Epidermal melanocyte (primary cell): ENCODE data around the gene TASP1.
"Not testable (repeated sequence)": the region's sequence is repeated elsewhere in the genome, so short reads cannot be mapped to it uniquely, and the experiment has no call there.

ENCODE experiments used
- DNase-seq: peaks from one replicate; pipeline ENCODE4 v3.0.0; 2011; ENCODE audit warnings: low spot score; ENCODE audit not compliant: insufficient read length

TASP1 gene

GRCh38 chr20:13401596-13401995 lies 237.1 kb downstream of the TASP1 start:
- DNase-seq: no peak

- no peak for DNase-seq
These were observed 238.3 kb downstream of the TASP1 start for GRCh38 chr20:13400453-13400852.

GRCh38 chr20:13397300-13397724 lies 241.4 kb downstream of the TASP1 start:
- DNase-seq: no peak

GRCh38 chr20:13396826-13397225 lies 241.9 kb downstream of the TASP1 start:
- no peak for DNase-seq

- no peak for DNase-seq
These were observed 242.7 kb downstream of the TASP1 start for GRCh38 chr20:13396022-13396421.

- DNase-seq: no peak
These were observed 243.5 kb downstream of the TASP1 start for GRCh38 chr20:13395232-13395631.

- no peak for DNase-seq
These were observed 246.3 kb downstream of the TASP1 start for GRCh38 chr20:13392391-13392790.

- no peak for DNase-seq
These were observed 249.6 kb downstream of the TASP1 start for GRCh38 chr20:13389115-13389514.

GRCh38 chr20:13384132-13384531 lies 254.6 kb downstream of the TASP1 start:
- no peak for DNase-seq

GRCh38 chr20:13382786-13383185 lies 255.9 kb downstream of the TASP1 start:
- DNase-seq: no peak

- not testable (repeated sequence) for DNase-seq
These were observed 258.1 kb downstream of the TASP1 start for GRCh38 chr20:13380497-13381229.

- no peak for DNase-seq
These were observed 265.3 kb downstream of the TASP1 start for GRCh38 chr20:13373400-13373799.

GRCh38 chr20:13364278-13365170 lies 274.2 kb downstream of the TASP1 start:
- DNase-seq: no peak

- no peak for DNase-seq
These were observed 275.3 kb downstream of the TASP1 start for GRCh38 chr20:13363473-13363872.

- not testable (repeated sequence) for DNase-seq
These were observed 276.6 kb downstream of the TASP1 start for GRCh38 chr20:13362165-13362564.

GRCh38 chr20:13358936-13359335 lies 279.8 kb downstream of the TASP1 start:
- not testable (repeated sequence) for DNase-seq

GRCh38 chr20:13357782-13358181 lies 280.9 kb downstream of the TASP1 start:
- DNase-seq: not testable (repeated sequence)

GRCh38 chr20:13356591-13356990 lies 282.1 kb downstream of the TASP1 start:
- DNase-seq: no peak

- no peak for DNase-seq
These were observed 282.7 kb downstream of the TASP1 start for GRCh38 chr20:13355941-13356486.

- DNase-seq: no peak
These were observed 283.3 kb downstream of the TASP1 start for GRCh38 chr20:13355411-13355810.

GRCh38 chr20:13353261-13353945 lies 285.3 kb downstream of the TASP1 start:
- DNase-seq: no peak

GRCh38 chr20:13349235-13349604 lies 289.5 kb downstream of the TASP1 start:
- DNase-seq: no peak
